C4-2B (cell line): ENCODE data around the gene CD47.

Source experiments
- CTCF ChIP-seq: fragments of 450-650 bp; conservative IDR thresholded peaks from 2 replicates; pipeline ENCODE4 v1.5.1; 2017; ENCODE audit warnings: mild to moderate bottlenecking
- ZFX ChIP-seq: fragments of 450-650 bp; IDR thresholded peaks from 2 replicates; pipeline ENCODE4 v1.6.1; 2017

- TF ChIP-seq CTCF, result no peak
- TF ChIP-seq ZFX, result no peak
Observed at GRCh38 chr3:108065096-108065495, 25.7 kb downstream of the CD47 start.
